Breast epithelium (tissue), 3 donors: ENCODE data around the gene PKN3.

Source experiments
- CTCF ChIP-seq, 3 donors: fragments of 450-650 bp; IDR thresholded peaks; one replicate each; pipeline ENCODE4 v1.5.1; 2016 to 2017; ENCODE audit warnings: antibody characterized with exemption in 3 of 3, mild to moderate bottlenecking in 3 of 3, moderate library complexity in 3 of 3
- POLR2A ChIP-seq: fragments of 450-650 bp; IDR thresholded peaks from one replicate; pipeline ENCODE4 v1.6.1; 2016; ENCODE audit warnings: antibody characterized with exemption, mild to moderate bottlenecking, moderate library complexity
- POLR2AphosphoS5 ChIP-seq, 3 donors: sonication (generic); formaldehyde crosslinking; IDR thresholded peaks; one replicate each; pipeline ENCODE4 v1.6.1; 2017; ENCODE audit warnings: antibody characterized with exemption in 3 of 3

- TF ChIP-seq CTCF (IDR thresholded peaks at IDR 0.05): no peak
- TF ChIP-seq POLR2AphosphoS5 (IDR thresholded peaks at IDR 0.05): no peak
- no peak for TF ChIP-seq POLR2A
These were observed 62.1 kb downstream of the PKN3 start for GRCh38 chr9:128764361-128764760.
